GM19043 (cell line): ENCODE measurements around the gene RBM42.

ENCODE experiments used
- ATAC-seq: cut with Tn5 transposase; IDR thresholded peaks from one replicate; pipeline ENCODE4 v1.9.1; 2021; ENCODE audit warnings: low read depth; ENCODE audit not compliant: unreplicated experiment

Gene RBM42

GRCh38 chr19:35619290-35619923 lies 9.4 kb upstream of the RBM42 start:
- ATAC-seq, result no peak

DNA sequence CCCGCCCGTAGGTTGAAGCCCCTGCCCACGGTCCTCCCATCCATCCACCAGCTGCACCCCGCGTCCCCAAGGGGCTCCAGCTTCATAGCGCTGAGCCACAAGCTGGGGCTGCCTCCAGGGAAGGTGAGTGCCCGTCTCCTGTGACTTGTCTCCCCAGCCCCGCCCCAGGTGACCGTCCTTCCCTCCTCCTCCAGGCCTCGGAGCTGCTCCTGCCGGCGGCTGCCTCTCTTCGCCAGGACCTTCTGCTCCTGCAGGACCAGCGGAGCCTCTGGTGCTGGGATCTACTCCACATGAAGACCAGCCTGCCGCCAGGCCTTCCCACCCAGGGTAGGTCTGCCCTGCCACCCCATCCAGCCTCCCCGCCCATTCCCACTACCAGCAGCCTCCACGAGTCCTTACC lies 8.8 kb upstream of the RBM42 start:
- ATAC-seq, result no peak

GRCh38 chr19:35621708-35622107 lies 7.1 kb upstream of the RBM42 start:
- no peak for ATAC-seq

- ATAC-seq, result no peak
Observed at GRCh38 chr19:35622750-35623149, 6.1 kb upstream of the RBM42 start.

GRCh38 chr19:35623327-35624010 lies 5.4 kb upstream of the RBM42 start:
- no peak for ATAC-seq

DNA sequence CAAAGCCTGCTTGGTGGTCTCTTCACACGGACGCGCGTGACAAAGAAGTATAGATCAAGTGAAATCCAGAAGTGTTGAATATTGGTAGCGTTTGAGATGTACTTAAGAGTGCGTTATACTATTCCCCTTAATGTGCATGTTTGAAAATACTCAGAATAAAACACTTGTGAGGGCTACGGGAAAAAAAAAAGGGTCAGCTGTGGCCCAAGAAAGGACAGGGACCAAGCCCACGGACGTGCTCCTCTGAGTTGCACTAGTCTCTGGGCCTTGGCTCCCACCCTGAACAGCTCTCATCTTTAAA lies 622 bp upstream of the RBM42 start:
- no peak for ATAC-seq

DNA sequence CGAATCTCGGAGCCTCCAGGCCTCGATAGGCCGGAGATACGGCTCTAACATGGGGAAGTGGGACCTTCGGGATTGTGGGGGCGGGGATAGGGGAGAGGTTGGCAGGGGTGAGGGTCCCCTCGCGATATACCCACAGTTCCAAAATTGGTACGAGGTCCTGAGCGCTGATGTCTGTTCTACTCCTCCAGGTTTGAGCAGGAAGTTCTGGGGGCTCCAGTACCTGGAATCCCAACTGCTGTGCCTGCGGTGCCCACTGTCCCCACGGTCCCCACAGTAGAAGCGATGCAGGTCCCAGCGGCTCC lies 447 bp downstream of the RBM42 start:
- ATAC-seq, result no peak

- ATAC-seq, result no peak
Observed at GRCh38 chr19:35633727-35634440, 5.0 kb downstream of the RBM42 start.

DNA sequence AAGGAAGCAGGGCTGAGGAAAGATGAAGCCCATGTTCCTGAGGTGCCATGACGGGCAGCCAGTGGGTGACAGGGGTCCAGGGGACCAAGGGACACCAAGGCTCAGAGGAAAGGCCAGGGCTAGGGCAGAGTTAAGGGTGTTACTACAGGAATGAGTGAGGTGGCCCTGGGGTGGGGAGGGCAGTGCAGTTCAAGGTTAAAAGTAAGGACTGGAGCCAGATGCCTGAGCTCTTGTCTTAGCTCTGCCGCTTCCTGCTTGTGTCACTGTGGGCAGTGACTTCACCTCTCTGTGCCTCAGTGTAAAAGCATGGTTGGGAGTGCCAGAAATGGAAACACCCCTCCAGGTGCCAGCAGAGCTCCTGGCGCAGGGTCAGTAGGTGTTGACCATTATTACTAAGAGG lies 7.8 kb downstream of the RBM42 start:
- ATAC-seq, result no peak

- no peak for ATAC-seq
Observed at GRCh38 chr19:35637165-35637564, 8.3 kb downstream of the RBM42 start.

GRCh38 chr19:35639321-35639639 lies 10.4 kb downstream of the RBM42 start:
- ATAC-seq, result no peak

DNA sequence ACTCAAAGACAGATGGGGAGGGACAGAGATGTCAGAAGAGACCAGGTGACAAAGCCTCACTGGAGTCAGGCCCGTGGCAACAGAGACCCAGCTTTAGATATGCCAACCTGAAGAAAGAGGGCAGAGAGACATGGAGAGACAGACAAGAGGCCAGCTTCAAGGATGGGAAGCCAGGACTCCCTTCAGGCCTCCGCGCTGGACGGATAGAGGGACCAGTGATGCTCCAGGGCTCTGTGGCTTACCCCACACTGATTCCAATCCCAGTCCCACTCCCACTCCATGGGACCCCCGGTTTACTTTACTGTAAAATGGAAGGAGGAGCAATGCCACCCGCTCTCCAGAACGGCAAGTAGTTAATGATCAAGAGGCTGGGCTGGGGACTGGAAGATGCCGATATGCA lies 11.0 kb downstream of the RBM42 start:
- ATAC-seq, result no peak

DNA sequence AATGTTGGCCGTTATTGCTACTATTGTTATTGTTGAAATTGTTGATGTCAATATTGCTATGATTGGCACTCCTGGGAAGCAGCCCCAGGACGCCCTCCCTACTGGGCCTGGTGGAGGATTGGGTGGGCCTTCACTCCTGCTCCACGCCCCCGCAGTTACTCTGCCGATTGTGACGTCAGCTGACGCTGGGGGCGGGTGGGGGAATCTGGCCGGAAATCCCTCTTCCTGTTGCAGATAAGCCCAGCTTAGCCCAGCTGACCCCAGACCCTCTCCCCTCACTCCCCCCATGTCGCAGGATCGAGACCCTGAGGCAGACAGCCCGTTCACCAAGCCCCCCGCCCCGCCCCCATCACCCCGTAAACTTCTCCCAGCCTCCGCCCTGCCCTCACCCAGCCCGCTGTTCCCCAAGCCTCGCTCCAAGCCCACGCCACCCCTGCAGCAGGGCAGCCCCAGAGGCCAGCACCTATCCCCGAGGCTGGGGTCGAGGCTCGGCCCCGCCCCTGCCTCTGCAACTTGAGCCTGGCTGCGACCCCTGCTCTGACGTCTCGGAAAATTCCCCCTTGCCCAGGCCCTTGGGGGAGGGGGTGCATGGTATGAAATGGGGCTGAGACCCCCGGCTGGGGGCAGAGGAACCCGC lies 12.8 kb downstream of the RBM42 start, which contains the start of gene ETV2:
Gene ETV2 (plus strand): TSS at position 231 of the 637 bp plus-strand sequence. CDS start 716 bp downstream, outside the sequence.
- ATAC-seq, result no peak

GRCh38 chr19:35642312-35642711 lies 13.5 kb downstream of the RBM42 start:
- ATAC-seq, result no peak

DNA sequence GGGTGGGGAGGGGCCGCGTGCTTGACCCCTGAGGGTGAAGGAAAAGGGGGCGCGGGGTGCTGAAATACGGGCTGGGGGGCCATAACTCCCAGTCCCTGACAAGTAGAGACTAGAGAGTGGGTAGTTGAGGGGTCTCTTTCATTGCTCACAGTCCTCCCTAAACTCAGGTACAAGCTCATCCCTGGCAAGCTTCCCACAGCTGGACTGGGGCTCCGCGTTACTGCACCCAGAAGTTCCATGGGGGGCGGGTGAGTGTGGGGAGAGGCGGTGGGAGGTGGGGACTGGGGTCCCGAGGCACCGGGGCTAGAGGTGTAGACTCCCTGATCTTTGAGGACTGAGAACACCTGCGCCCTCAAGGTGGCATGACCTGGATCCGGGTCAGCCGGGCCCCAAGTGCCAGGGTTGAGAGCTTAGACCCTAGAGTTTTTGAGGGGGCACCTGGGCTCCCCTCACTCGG lies 14.0 kb downstream of the RBM42 start:
- no peak for ATAC-seq

DNA sequence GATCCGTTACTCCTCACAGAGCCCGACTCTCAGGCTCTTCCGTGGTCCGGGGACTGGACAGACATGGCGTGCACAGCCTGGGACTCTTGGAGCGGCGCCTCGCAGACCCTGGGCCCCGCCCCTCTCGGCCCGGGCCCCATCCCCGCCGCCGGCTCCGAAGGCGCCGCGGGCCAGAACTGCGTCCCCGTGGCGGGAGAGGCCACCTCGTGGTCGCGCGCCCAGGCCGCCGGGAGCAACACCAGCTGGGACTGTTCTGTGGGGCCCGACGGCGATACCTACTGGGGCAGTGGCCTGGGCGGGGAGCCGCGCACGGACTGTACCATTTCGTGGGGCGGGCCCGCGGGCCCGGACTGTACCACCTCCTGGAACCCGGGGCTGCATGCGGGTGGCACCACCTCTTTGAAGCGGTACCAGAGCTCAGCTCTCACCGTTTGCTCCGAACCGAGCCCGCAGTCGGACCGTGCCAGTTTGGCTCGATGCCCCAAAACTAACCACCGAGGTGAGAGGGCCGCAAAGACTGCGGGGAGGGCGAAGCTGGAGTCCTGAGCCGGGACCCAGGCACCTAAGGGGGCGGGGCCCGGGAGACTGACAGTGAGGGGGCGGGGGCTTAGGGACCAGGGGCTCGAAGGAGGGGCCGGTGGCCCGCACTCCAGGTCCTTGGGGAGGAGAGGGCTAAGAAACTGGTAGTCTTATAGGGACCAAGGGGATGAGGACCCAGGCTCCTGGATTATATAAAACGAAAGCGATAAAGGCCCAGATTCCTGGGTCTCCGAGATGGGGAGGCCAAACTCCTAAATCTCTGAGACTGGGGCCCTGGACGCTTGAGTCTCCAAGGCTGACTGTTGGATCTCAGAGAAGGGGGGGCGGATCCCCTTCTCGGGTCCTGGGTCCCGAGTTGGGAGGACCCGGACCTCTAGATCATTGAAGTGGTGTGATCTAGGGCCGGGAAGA lies 14.7 kb downstream of the RBM42 start:
- no peak for ATAC-seq

DNA sequence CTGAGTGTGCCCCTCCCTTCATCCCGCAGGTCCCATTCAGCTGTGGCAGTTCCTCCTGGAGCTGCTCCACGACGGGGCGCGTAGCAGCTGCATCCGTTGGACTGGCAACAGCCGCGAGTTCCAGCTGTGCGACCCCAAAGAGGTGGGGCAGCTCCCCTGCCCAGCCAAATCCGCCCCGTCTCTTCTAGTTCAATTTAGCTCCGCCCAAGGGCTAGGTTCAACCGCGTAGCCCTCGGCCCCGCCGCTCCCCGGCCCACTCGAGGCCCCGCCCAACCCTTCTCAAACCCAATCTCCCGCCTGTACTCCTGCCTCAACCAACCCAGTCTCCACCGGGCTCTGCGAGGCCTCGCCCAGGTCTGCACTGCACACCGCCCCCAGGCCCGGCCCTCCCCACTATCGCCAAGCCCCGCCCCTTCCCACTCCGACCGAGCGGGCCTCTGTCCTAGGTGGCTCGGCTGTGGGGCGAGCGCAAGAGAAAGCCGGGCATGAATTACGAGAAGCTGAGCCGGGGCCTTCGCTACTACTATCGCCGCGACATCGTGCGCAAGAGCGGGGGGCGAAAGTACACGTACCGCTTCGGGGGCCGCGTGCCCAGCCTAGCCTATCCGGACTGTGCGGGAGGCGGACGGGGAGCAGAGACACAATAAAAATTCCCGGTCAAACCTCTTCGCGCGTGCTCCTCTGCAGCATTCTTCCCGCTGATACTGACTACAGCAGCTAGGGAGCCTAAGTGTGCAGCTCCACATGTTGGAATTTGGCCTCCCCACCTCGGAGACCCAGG lies 15.6 kb downstream of the RBM42 start:
- peak; percentile 64 for ATAC-seq

DNA sequence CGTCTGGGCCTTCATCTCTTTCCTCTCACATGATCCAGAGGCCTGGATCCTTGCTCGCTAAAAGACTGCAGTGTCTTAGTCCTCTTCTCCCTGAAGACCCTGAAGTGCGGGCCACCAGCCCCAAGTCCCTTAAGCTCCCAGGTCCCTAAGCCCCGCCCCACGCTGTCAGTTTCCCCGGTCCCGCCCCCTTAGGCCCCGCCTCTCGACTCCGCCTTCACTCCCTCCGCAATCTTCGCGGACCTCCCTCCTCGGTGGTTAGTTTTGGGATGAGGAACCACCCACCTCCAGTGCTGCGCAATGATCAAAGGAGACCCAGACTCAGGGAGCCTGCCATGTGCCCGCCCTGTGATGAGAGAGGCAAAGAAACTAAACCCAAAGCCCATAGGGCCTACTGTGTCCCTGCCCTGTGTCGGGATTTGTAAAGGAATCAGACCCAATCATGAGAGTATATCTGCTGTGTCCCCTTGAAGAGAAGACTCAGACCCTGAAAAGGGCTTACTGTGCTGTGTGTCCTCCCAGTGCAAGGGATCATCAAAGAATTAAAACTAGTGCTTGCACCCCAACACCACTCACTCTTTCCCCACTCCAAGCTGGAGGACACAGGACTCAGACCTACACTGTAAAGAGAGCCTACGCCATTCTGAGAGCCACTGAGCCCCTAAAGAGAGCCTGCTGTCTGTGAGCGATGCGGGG lies 16.3 kb downstream of the RBM42 start:
- ATAC-seq, result no peak
